HG03097 (cell line): ENCODE data around the gene KCNK10.

ENCODE experiments used
- ATAC-seq: cut with Tn5 transposase; IDR thresholded peaks from one replicate; pipeline ENCODE4 v1.9.1; 2021; ENCODE audit not compliant: unreplicated experiment, low FRiP score

The KCNK10 gene

DNA sequence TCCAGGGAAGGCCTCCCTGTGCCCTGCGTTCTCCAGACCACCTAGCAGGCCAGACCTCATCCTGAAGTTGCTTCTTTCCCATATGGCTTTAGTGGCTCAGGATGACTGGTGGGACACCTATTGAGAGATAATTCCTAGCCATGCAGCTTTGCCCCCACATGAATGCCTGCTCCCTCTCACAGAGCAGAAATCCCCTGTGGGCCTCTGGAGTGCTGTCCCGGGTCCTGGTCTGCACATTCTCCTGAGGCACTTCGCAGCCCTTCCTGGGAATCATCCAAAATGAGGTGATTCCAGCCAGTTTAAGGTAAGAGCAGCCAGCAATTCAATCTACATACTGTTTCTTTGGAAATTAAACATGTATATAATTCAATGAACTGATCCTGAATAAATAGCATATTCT, 182.2 kb downstream of the KCNK10 start:
- no peak for ATAC-seq

DNA sequence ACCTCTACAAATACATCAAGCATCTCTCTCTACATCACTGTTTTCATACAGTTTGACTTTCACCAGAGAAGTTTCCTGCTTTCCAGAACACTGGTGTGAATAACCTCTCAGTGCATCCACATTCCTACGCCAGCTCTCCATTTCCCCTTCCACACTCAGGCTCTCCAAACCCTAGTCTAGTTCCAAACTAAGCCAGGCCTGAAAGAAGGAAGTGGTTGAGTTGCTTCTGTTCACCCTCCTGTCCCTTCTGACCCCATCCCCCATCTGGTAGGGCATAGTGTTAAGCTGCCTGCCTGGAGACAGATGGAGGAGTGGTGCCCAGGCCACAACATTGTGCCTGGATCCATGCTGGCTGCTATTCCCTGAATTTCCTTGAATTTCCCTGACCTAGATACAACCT, 185.7 kb downstream of the KCNK10 start:
- no peak for ATAC-seq
